HCT116 (cell line): ENCODE data around the gene ZBED5. TPM values are rescaled to one million over a fixed set of nuclear protein-coding genes. Genes with fewer than 3 reads are reported as not detected.

Source experiments
- ATAC-seq: fragments of 200-7000 bp; cut with Tn5 transposase; 2 replicates; pipeline ENCODE4 v1.9.1; 2020; ENCODE audit warnings: mild to moderate bottlenecking, moderate library complexity
- Bru-seq: library from RNA; stranded (reverse); fragments of 400-500 nt; gene quantifications from one replicate; lab custom pipeline; 2021; lab: Mats Ljungman, UMichigan
- BruChase-seq, 2 experiments: library from RNA; stranded (reverse); fragments of 400-500 nt; gene quantifications; one replicate each; lab custom pipeline; 2021; lab: Mats Ljungman, UMichigan
- BruUV-seq: library from RNA; stranded (reverse); fragments of 400-500 nt; replicated peaks from 2 replicates; lab custom pipeline; 2021; lab: Mats Ljungman, UMichigan
- CTCF ChIA-PET: fragments of 300-600 bp; sonication (Branson Sonifier 250); formaldehyde crosslinking; loops from one replicate; lab custom pipeline; 2021; ENCODE audit warnings: antibody characterized with exemption; lab: Charles Lee
- POLR2A ChIA-PET: fragments of 300-600, 350-600 bp; sonication (Branson Sonifier 250); formaldehyde crosslinking; loops from one replicate; lab custom pipeline; 2021; ENCODE audit warnings: antibody characterized with exemption; lab: Charles Lee
- RAD21 ChIA-PET, 2 experiments: fragments of 300-600 bp; sonication (Branson Sonifier 250); formaldehyde crosslinking; loops; one replicate each; lab custom pipeline; 2023; ENCODE audit warnings: low total read pairs in 2 of 2; ENCODE audit not compliant: uncharacterized antibody in 2 of 2, unreplicated experiment in 2 of 2, low non-redundant PET in 1 of 2; lab: Charles Lee
- DNase-seq: peaks from one replicate; pipeline ENCODE4 v3.0.0-alpha.2; 2010; ENCODE audit warnings: low read depth, low spot score
- H2AFZ ChIP-seq: fragments of 200-600 bp; shearing (Covaris generic), sonication (generic); 2 replicates; pipeline ENCODE4 v1.6.1; 2017; ENCODE audit warnings: low read depth, mixed run types, mixed read lengths, antibody characterized with exemption, low read length; ENCODE audit not compliant: poor library complexity, severe bottlenecking
- H3K27ac ChIP-seq: 2 replicates; pipeline ENCODE4 v1.5.1; 2012; ENCODE audit warnings: low read depth, low read length
- H3K27me3 ChIP-seq: fragments of 200-600 bp; sonication (generic); 2 replicates; pipeline ENCODE4 v1.6.1; 2016; ENCODE audit warnings: mixed run types, low read length, mixed read lengths; ENCODE audit not compliant: insufficient read depth
- H3K36me3 ChIP-seq, 2 experiments: fragments of 200-500 bp in 1 of 2; fragments of 200-600 bp in 1 of 2; sonication (Bioruptor generic) in 1 of 2; sonication (generic) in 1 of 2; 2 replicates each; pipeline versions ENCODE4 v1.5.1 to v1.6.1; 2014 to 2016; ENCODE audit warnings: low read length in 2 of 2, inconsistent platforms in 1 of 2, mixed read lengths in 1 of 2, mixed run types in 1 of 2; ENCODE audit not compliant: insufficient read depth in 2 of 2, control insufficient read depth in 1 of 2
- H3K4me1 ChIP-seq, 2 experiments: fragments of 200-600 bp in 1 of 2; sonication (generic) in 1 of 2; 2 replicates each; pipeline versions ENCODE4 v1.5.1 to v1.6.1; 2012 to 2017; ENCODE audit warnings: low read length in 2 of 2, inconsistent platforms in 1 of 2, mild to moderate bottlenecking in 1 of 2, mixed read lengths in 1 of 2, mixed run types in 1 of 2, moderate library complexity in 1 of 2; ENCODE audit not compliant: insufficient read depth in 2 of 2, control insufficient read depth in 1 of 2
- H3K4me2 ChIP-seq: fragments of 200-600 bp; sonication (generic); 2 replicates; pipeline ENCODE4 v1.6.1; 2017; ENCODE audit warnings: mixed run types, low read length, mixed read lengths
- H3K4me3 ChIP-seq, 2 experiments: fragments of 200-600 bp in 1 of 2; sonication (generic) in 1 of 2; replicated peaks in 1 of 2; 2 replicates each; pipeline ENCODE4 v1.5.1; 2011 to 2016; ENCODE audit warnings: low read length in 2 of 2, control low read depth in 1 of 2, low read depth in 1 of 2, mild to moderate bottlenecking in 1 of 2, mixed read lengths in 1 of 2, mixed run types in 1 of 2
- H3K79me2 ChIP-seq: fragments of 200-600 bp; sonication (generic); 2 replicates; pipeline ENCODE4 v1.6.1; 2017; ENCODE audit warnings: mild to moderate bottlenecking, mixed run types, low read length, moderate library complexity, mixed read lengths; ENCODE audit not compliant: insufficient read depth
- H3K9ac ChIP-seq: fragments of 200-600 bp; sonication (generic); 2 replicates; pipeline ENCODE4 v1.6.1; 2016; ENCODE audit warnings: low read length, mixed read lengths
- H3K9me2 ChIP-seq: fragments of 200-600 bp; sonication (generic), shearing (Covaris generic); 2 replicates; pipeline ENCODE4 v1.6.1; 2017; ENCODE audit warnings: mixed run types, mild to moderate bottlenecking, moderate library complexity; ENCODE audit not compliant: insufficient read depth
- H3K9me3 ChIP-seq, 2 experiments: fragments of 200-500 bp in 1 of 2; fragments of 200-600 bp in 1 of 2; sonication (Bioruptor generic) in 1 of 2; sonication (generic) in 1 of 2; 2 replicates each; pipeline ENCODE4 v1.6.1; 2014 to 2017; ENCODE audit warnings: low read length in 2 of 2, mixed read lengths in 2 of 2, inconsistent platforms in 1 of 2, low read depth in 1 of 2, mild to moderate bottlenecking in 1 of 2, mixed run types in 1 of 2, moderate library complexity in 1 of 2; ENCODE audit not compliant: control insufficient read depth in 1 of 2, insufficient read depth in 1 of 2
- H4K20me1 ChIP-seq: fragments of 200-600 bp; sonication (generic), shearing (Covaris generic); 2 replicates; pipeline ENCODE4 v1.6.1; 2017; ENCODE audit warnings: mixed run types, mild to moderate bottlenecking, moderate library complexity; ENCODE audit not compliant: insufficient read depth
- CBX3 ChIP-seq: IDR thresholded peaks from 2 replicates; pipeline ENCODE4 v1.6.1; 2012; ENCODE audit warnings: low read depth
- CEBPB ChIP-seq: IDR thresholded peaks from 2 replicates; pipeline ENCODE4 v1.6.1; 2012; ENCODE audit warnings: low read depth
- EGR1 ChIP-seq: IDR thresholded peaks from 2 replicates; pipeline ENCODE4 v1.6.1; 2012; ENCODE audit warnings: low read depth
- ELF1 ChIP-seq: IDR thresholded peaks from 2 replicates; pipeline ENCODE4 v1.6.1; 2012; ENCODE audit warnings: low read depth, borderline replicate concordance
- EZH2 ChIP-seq: fragments of 200-600 bp; sonication (generic); IDR thresholded peaks from 2 replicates; pipeline ENCODE4 v1.6.1; 2017; ENCODE audit warnings: antibody characterized with exemption, mixed run types
- EZH2phosphoT487 ChIP-seq: fragments of 200-600 bp; IDR thresholded peaks from 2 replicates; pipeline ENCODE4 v1.6.1; 2018; ENCODE audit warnings: antibody characterized with exemption, borderline replicate concordance
- FOSL1 ChIP-seq: IDR thresholded peaks from 2 replicates; pipeline ENCODE4 v1.6.1; 2012; ENCODE audit warnings: low read depth
- JUND ChIP-seq: IDR thresholded peaks from 2 replicates; pipeline ENCODE4 v1.6.1; 2012
- MAX ChIP-seq: IDR thresholded peaks from 2 replicates; pipeline ENCODE4 v1.6.1; 2012
- POLR2A ChIP-seq: IDR thresholded peaks from 2 replicates; pipeline ENCODE4 v1.7.0; 2011; ENCODE audit warnings: borderline replicate concordance; ENCODE audit not compliant: insufficient read depth, insufficient read length; ENCODE audit errors: extremely low read depth
- POLR2AphosphoS5 ChIP-seq: IDR thresholded peaks from 2 replicates; pipeline ENCODE4 v1.6.1; 2011; ENCODE audit warnings: mild to moderate bottlenecking, low read depth, low read length, moderate library complexity
- RAD21 ChIP-seq: IDR thresholded peaks from 2 replicates; pipeline ENCODE4 v1.6.1; 2012; ENCODE audit warnings: low read depth, mild to moderate bottlenecking
- REST ChIP-seq: IDR thresholded peaks from 2 replicates; pipeline ENCODE4 v1.6.1; 2012; ENCODE audit warnings: low read depth
- SIN3A ChIP-seq: IDR thresholded peaks from 2 replicates; pipeline ENCODE4 v1.6.1; 2012; ENCODE audit warnings: low read depth
- SP1 ChIP-seq: IDR thresholded peaks from 2 replicates; pipeline ENCODE4 v1.6.1; 2012; ENCODE audit warnings: low read depth
- TCF7L2 ChIP-seq: IDR thresholded peaks from 2 replicates; pipeline ENCODE4 v1.7.0; 2011; ENCODE audit warnings: borderline replicate concordance, inconsistent platforms; ENCODE audit not compliant: insufficient read depth, insufficient read length; ENCODE audit errors: extremely low read depth
- YY1 ChIP-seq: IDR thresholded peaks from 2 replicates; pipeline ENCODE4 v1.6.1; 2011; ENCODE audit warnings: low read length, low read depth, moderate library complexity, mild to moderate bottlenecking; ENCODE audit not compliant: insufficient replicate concordance; ENCODE audit errors: extremely low read depth
- ZNF274 ChIP-seq: fragments of 200-500 bp; sonication (Bioruptor generic); IDR thresholded peaks from 2 replicates; pipeline ENCODE4 v1.6.1; 2014; ENCODE audit warnings: mild to moderate bottlenecking, low read depth, low read length, inconsistent platforms
- intact Hi-C: fragments of 100-400 bp; cut with micrococcal nuclease; formaldehyde crosslinking; loops from 2 replicates; pipeline ENCODE4 v1.10.0; 2022
- long read RNA-seq: library from polyadenylated mRNA; unstranded; transcript quantifications from one replicate; pipeline ENCODE4 v2.0.0, GENCODE V29; 2021; ENCODE audit not compliant: unreplicated experiment
- polyA plus RNA-seq: library from polyadenylated mRNA; unstranded; fragments of >200 nt; gene quantifications from 2 replicates; pipeline ENCODE4 v1.2.1, GENCODE V29; 2012; ENCODE audit warnings: missing spikeins
- total RNA-seq: library from RNA; stranded (reverse); gene quantifications from one replicate; pipeline ENCODE4 v1.2.1, GENCODE V29; 2021; ENCODE audit not compliant: unreplicated experiment
- TF ChIP-seq, protein P1 (sequence below): IDR thresholded peaks from 2 replicates; pipeline ENCODE4 v1.6.1; 2011; ENCODE audit warnings: mild to moderate bottlenecking, low read length, moderate library complexity; ENCODE audit not compliant: insufficient replicate concordance; ENCODE audit errors: extremely low read depth

Gene ZBED5
- total RNA-seq (26.8 TPM), Bru-seq, nascent RNA (percentile 95 among the genes with signal in this experiment), BruChase-seq, experiment 1, labeled RNA remaining after a 6-hour chase (percentile 79 among the genes with signal in this experiment), BruChase-seq, experiment 2, labeled RNA remaining after a 2-hour chase (percentile 98 among the genes with signal in this experiment)
- polyA plus RNA-seq: 12.7 and 16.0 TPM in 2 replicates
- long read RNA-seq, partial matches to known transcripts: 0 of 17 reads
- long read RNA-seq, other reads (novel, unspliced or antisense): 8 of 17 reads

- Histone ChIP-seq H3K9me3 (no peaks in the 10 kb centered on the region), H3K9me2 (no peaks in the 10 kb centered on the region), H3K9ac (peak within 1 kb of the TSS; percentile 86), H4K20me1 (no peaks in the 10 kb centered on the region), H3K79me2 (peaks cover 61% of the 10 kb centered on the region), H2AFZ (peak within 1 kb of the TSS; percentile 8), H3K27me3 (no peaks in the 10 kb centered on the region)
- CTCF ChIA-PET: interaction anchor here (0.8 to 1.6 kb wide), 5 partner anchors 21 to 170 kb away, joined by 3 to 6 read pairs (median 3); partner anchors contain the start of gene EIF4G2
- peak; percentile 94 for DNase-seq
- TF ChIP-seq SP1: peak; percentile 94
- no peak for TF ChIP-seq EZH2phosphoT487
- peak; percentile 84 for TF ChIP-seq POLR2A
- TF ChIP-seq CBX3: peak; percentile 65
- TF ChIP-seq, protein P1, sequence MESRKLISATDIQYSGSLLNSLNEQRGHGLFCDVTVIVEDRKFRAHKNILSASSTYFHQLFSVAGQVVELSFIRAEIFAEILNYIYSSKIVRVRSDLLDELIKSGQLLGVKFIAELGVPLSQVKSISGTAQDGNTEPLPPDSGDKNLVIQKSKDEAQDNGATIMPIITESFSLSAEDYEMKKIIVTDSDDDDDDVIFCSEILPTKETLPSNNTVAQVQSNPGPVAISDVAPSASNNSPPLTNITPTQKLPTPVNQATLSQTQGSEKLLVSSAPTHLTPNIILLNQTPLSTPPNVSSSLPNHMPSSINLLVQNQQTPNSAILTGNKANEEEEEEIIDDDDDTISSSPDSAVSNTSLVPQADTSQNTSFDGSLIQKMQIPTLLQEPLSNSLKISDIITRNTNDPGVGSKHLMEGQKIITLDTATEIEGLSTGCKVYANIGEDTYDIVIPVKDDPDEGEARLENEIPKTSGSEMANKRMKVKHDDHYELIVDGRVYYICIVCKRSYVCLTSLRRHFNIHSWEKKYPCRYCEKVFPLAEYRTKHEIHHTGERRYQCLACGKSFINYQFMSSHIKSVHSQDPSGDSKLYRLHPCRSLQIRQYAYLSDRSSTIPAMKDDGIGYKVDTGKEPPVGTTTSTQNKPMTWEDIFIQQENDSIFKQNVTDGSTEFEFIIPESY: no peak
- peak; percentile 68 for TF ChIP-seq MAX
- no peak for TF ChIP-seq EZH2
- no peak; the same call in none of the 2 replicates for TF ChIP-seq FOSL1
- TF ChIP-seq REST: no peak
- TF ChIP-seq EGR1: peak; percentile 85
- TF ChIP-seq SIN3A: peak; percentile 81
- no peak for TF ChIP-seq ZNF274
- TF ChIP-seq YY1: peak; percentile 100
- peak; percentile 50; the same call in 1 of the 2 replicates for TF ChIP-seq JUND
- TF ChIP-seq RAD21: peak; percentile 31; the same call in 1 of the 2 replicates
- peak; percentile 93 for TF ChIP-seq POLR2AphosphoS5
- TF ChIP-seq CEBPB: no peak; the same call in 1 of the 2 replicates
- TF ChIP-seq TCF7L2: peak; percentile 95
- TF ChIP-seq ELF1: no peak; the same call in 1 of the 2 replicates
- TF ChIP-seq, all 23 proteins: peak for 11
- BruUV-seq: no TSS peak
- intact Hi-C loops: loop anchor here (1.0 to 5.0 kb wide), 3 partner anchors 42 to 74 kb away; partner anchors contain the start of gene EIF4G2
- Histone ChIP-seq H3K4me2 (peak within 1 kb of the TSS; percentile 88), H3K4me3 (peak within 1 kb of the TSS; percentile 86 to 91), H3K27ac (peak within 1 kb of the TSS; percentile 91), H3K4me1 (peaks cover 0 to 21% of the 10 kb centered on the region in 2 experiments; a peak in 2 of 4 replicates), H3K36me3 (peaks cover 20 to 25% of the 10 kb centered on the region in 2 experiments)
- ATAC-seq: peak; percentile 92
- ChIA-PET RAD21 (interaction anchor here in 1 of 2 experiments (1.4 kb wide), 1 partner anchor 42 kb away, joined by 6 read pairs; no protein-coding TSS in a partner anchor), POLR2A (interaction anchor here (0.8 to 2.7 kb wide), 8 partner anchors 9 to 949 kb away, joined by 3 to 22 read pairs (median 6); partner anchors contain the start of gene EIF4G2)
These were observed at the start of gene ZBED5 for GRCh38 chr11:10857709-10858438. ZBED5 (minus strand) TSS chr11:10858053; CDS start chr11:10854945, 3,108 bp downstream.
